OCI-LY3 (cell line): ENCODE measurements around the gene KCNK6.

Experiments used
- H2AFZ ChIP-seq: fragments of 200-600, 300-600 bp; shearing (Covaris generic); 2 replicates; pipeline ENCODE4 v1.6.0; 2014; ENCODE audit warnings: antibody characterized with exemption, low read depth, low read length
- H3K27ac ChIP-seq: fragments of 200-600, 300-600 bp; sonication (generic); 2 replicates; pipeline ENCODE4 v1.5.1; 2014; ENCODE audit warnings: mild to moderate bottlenecking, low read length, moderate library complexity, mixed read lengths
- H3K27me3 ChIP-seq: fragments of 200-600, 300-600 bp; sonication (generic); 2 replicates; pipeline ENCODE4 v1.6.1; 2014; ENCODE audit warnings: low read depth, low read length, mixed read lengths
- H3K36me3 ChIP-seq: fragments of 200-600, 300-600 bp; sonication (generic); replicated peaks from 2 replicates; pipeline ENCODE3; 2014; ENCODE audit warnings: low read depth, low read length, mixed read lengths
- H3K4me1 ChIP-seq: fragments of 300-600, 200-600 bp; sonication (generic); 2 replicates; pipeline ENCODE4 v1.6.1; 2014; ENCODE audit warnings: low read length, mixed read lengths
- H3K4me2 ChIP-seq: fragments of 200-600, 300-600 bp; sonication (generic); 2 replicates; pipeline ENCODE4 v1.6.1; 2014; ENCODE audit warnings: low read length, mixed read lengths
- H3K4me3 ChIP-seq: fragments of 300-600, 200-600 bp; sonication (generic); 2 replicates; pipeline ENCODE4 v1.5.1; 2014; ENCODE audit warnings: antibody characterized with exemption, mild to moderate bottlenecking, low read length, moderate library complexity
- H3K79me2 ChIP-seq: fragments of 300-600, 200-600 bp; shearing (Covaris generic); 2 replicates; pipeline ENCODE4 v1.6.1; 2014; ENCODE audit warnings: mild to moderate bottlenecking, low read length, mixed read lengths
- H3K9ac ChIP-seq: fragments of 300-600, 200-600 bp; shearing (Covaris generic); 2 replicates; pipeline ENCODE4 v1.6.0; 2014; ENCODE audit warnings: mild to moderate bottlenecking, low read length, moderate library complexity
- H3K9me3 ChIP-seq: fragments of 200-600, 300-600 bp; shearing (Covaris generic); 2 replicates; pipeline ENCODE4 v1.6.1; 2014; ENCODE audit warnings: low read length, mixed read lengths; ENCODE audit not compliant: insufficient read depth
- H4K20me1 ChIP-seq: fragments of 200-600, 300-600 bp; sonication (generic); 2 replicates; pipeline ENCODE4 v1.6.1; 2016; ENCODE audit warnings: low read length, mixed read lengths; ENCODE audit not compliant: insufficient read depth
- CTCF ChIP-seq: fragments of 200-600, 300-600 bp; sonication (generic); IDR thresholded peaks from 2 replicates; pipeline ENCODE4 v1.5.1; 2014; ENCODE audit warnings: antibody characterized with exemption, low read length, low read depth
- EZH2phosphoT487 ChIP-seq: fragments of 200-600 bp; shearing (Covaris generic); IDR thresholded peaks from 2 replicates; pipeline ENCODE4 v1.6.1; 2018; ENCODE audit warnings: antibody characterized with exemption, mixed run types, low read depth

KCNK6 gene

DNA sequence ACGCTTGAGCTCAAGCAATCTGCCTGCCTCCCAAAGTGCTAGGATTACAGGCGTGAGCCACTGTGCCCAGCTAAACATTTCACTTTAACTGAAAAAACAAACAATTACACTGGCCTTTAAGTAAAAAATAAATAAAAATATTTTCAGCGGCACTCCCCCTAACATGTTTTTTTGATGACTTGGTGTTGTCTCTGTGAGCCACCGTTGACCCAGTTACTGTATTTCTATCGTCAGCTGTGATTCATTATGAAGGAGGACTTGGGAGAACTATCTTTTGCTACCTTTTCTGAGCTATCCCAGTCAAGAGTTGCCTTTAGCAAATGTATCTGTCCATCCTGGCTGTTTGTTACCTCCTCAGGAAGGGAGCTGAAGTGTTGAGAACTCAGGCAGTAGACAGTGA is 34.1 kb upstream of the KCNK6 start:
- Histone ChIP-seq H3K9ac (no peak overlapping the region), H4K20me1 (no peaks in the 10 kb centered on the region), H3K27ac (no peak overlapping the region), H3K79me2 (no peaks in the 10 kb centered on the region), H3K4me3 (no peak overlapping the region), H3K9me3 (no peaks in the 10 kb centered on the region), H3K36me3 (no peaks in the 10 kb centered on the region), H3K4me1 (peaks cover 11% of the 10 kb centered on the region), H3K27me3 (no peaks in the 10 kb centered on the region), H2AFZ (no peak overlapping the region), H3K4me2 (no peak overlapping the region)
- no peak for TF ChIP-seq EZH2phosphoT487
- TF ChIP-seq CTCF: no peak

- H3K36me3 ChIP-seq: no peaks in the 10 kb centered on the region
- H3K9ac ChIP-seq: no peak overlapping the region
- no peak overlapping the region for H3K27ac ChIP-seq
- no peak overlapping the region for H3K4me3 ChIP-seq
- H3K27me3 ChIP-seq: no peaks in the 10 kb centered on the region
- H4K20me1 ChIP-seq: no peaks in the 10 kb centered on the region; the same call in 1 of the 2 replicates
- TF ChIP-seq CTCF (no peak), EZH2phosphoT487 (no peak)
- no peaks in the 10 kb centered on the region for H3K79me2 ChIP-seq
- H3K4me2 ChIP-seq: no peak overlapping the region
- no peak overlapping the region for H2AFZ ChIP-seq
- no peaks in the 10 kb centered on the region for H3K9me3 ChIP-seq
- peaks cover 11% of the 10 kb centered on the region for H3K4me1 ChIP-seq
These were observed 32.0 kb upstream of the KCNK6 start for GRCh38 chr19:38287604-38288003.

DNA sequence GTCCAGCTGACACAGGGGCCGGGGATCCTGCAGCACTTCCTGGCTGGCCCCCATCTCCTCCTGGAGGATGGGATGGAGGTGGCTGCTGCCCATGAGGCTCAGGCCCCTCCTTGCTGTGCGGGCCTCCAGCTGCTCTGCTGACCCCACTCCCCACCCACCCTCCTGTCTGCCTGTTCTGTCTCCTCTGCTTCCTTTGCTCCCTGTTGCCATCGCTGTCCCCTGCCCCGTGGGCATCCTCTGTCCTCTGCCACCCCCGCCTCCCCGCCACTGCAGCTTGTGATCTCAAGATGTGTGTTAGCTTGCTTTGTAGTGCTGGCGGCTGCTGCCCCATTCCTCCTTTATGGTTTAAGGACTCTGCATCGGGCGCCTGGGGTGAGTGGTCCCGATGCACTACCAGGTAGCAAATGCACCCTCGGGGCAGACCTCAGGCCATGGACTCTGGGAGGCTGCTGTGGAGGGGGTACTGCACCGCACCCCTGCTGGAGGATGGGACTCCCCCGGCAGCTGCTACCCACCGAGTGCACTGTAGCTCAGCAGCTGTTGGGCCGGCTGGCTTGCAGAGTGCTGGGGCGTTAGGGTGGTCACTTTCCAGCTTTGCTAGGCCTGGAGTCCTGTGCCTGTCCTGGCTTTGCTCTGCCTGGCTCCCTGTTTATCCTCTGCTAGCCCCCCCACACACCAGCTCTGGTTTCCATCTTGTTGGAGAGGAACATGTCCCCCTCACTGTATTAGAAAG is 31.4 kb upstream of the KCNK6 start:
- Histone ChIP-seq H4K20me1 (no peaks in the 10 kb centered on the region; the same call in 1 of the 2 replicates), H3K9me3 (no peaks in the 10 kb centered on the region), H3K4me1 (peaks cover 11% of the 10 kb centered on the region), H2AFZ (no peak overlapping the region), H3K27me3 (no peaks in the 10 kb centered on the region), H3K4me2 (no peak overlapping the region), H3K79me2 (no peaks in the 10 kb centered on the region), H3K4me3 (no peak overlapping the region), H3K36me3 (no peaks in the 10 kb centered on the region), H3K27ac (no peak overlapping the region), H3K9ac (no peak overlapping the region)
- TF ChIP-seq CTCF (no peak), EZH2phosphoT487 (no peak)

- no peak overlapping the region for H3K27ac ChIP-seq
- no peaks in the 10 kb centered on the region for H3K36me3 ChIP-seq
- no peaks in the 10 kb centered on the region for H3K79me2 ChIP-seq
- no peak overlapping the region for H3K4me2 ChIP-seq
- peaks cover 2% of the 10 kb centered on the region for H3K4me1 ChIP-seq
- no peak overlapping the region for H3K4me3 ChIP-seq
- TF ChIP-seq CTCF (no peak), EZH2phosphoT487 (no peak)
- H2AFZ ChIP-seq: no peak overlapping the region
- no peak overlapping the region for H3K9ac ChIP-seq
- H3K27me3 ChIP-seq: no peaks in the 10 kb centered on the region
- H3K9me3 ChIP-seq: no peaks in the 10 kb centered on the region
- H4K20me1 ChIP-seq: no peaks in the 10 kb centered on the region; the same call in 1 of the 2 replicates
These were observed 29.7 kb upstream of the KCNK6 start for GRCh38 chr19:38289955-38290354.
